Prostate gland (tissue), 2 donors: ENCODE results near the gene SCLY. TPM values are rescaled to one million over a fixed set of nuclear protein-coding genes. Genes with fewer than 3 reads are reported as not detected.

Experiments used
- DNase-seq: peaks from one replicate; pipeline ENCODE4 v3.0.0-alpha.2; 2019; ENCODE audit warnings: low spot score
- H3K27ac ChIP-seq, 2 donors: fragments of 200-600 bp; sonication (generic); 2 replicates each; pipeline ENCODE4 v1.5.1; 2017 to 2019
- H3K27me3 ChIP-seq: fragments of 200-600 bp; sonication (generic); replicated peaks from 2 replicates; pipeline ENCODE4 v1.5.1; 2019; ENCODE audit not compliant: insufficient read depth
- H3K36me3 ChIP-seq, 2 donors: fragments of 200-600 bp; sonication (generic); 1 replicate in 1 of 2; 2 replicates in 1 of 2; pipeline versions ENCODE4 v1.5.1 to v1.8.1; 2017 to 2019
- H3K4me1 ChIP-seq: fragments of 200-600 bp; sonication (generic); replicated peaks from 2 replicates; pipeline ENCODE4 v1.5.1; 2019
- H3K4me3 ChIP-seq, 2 donors: fragments of 200-600 bp; sonication (generic); 2 replicates each; pipeline ENCODE4 v1.5.1; 2017 to 2019
- H3K9me3 ChIP-seq: fragments of 200-600 bp; sonication (generic); 2 replicates; pipeline ENCODE4 v1.5.1; 2017
- CTCF ChIP-seq, 4 experiments: fragments of 200-600 bp in 2 of 4; fragments of 450-650 bp in 2 of 4; sonication (generic) in 2 of 4; IDR thresholded peaks; 1 replicate in 3 of 4; 2 replicates in 1 of 4; pipeline ENCODE4 v1.5.1; 2016 to 2019; ENCODE audit warnings: antibody characterized with exemption in 4 of 4, mild to moderate bottlenecking in 2 of 4, moderate library complexity in 2 of 4
- POLR2A ChIP-seq: fragments of 450-650 bp; IDR thresholded peaks from one replicate; pipeline ENCODE4 v1.6.1; 2016; ENCODE audit warnings: antibody characterized with exemption, mild to moderate bottlenecking
- POLR2AphosphoS5 ChIP-seq: sonication (generic); formaldehyde crosslinking; IDR thresholded peaks from one replicate; pipeline ENCODE4 v1.6.1; 2017; ENCODE audit warnings: antibody characterized with exemption
- WGBS: methylation state at CpG from one replicate; pipeline ENCODE4 v1.1.5; 2018; 5-methylcytosine and 5-hydroxymethylcytosine counted together
- intact Hi-C: fragments of 100-400 bp; cut with DNase I; formaldehyde crosslinking; loops from one replicate; pipeline ENCODE4 v1.14.2; 2022
- total RNA-seq, 2 donors: library from RNA; depleted of rRNA; stranded (reverse); fragments of >200 nt; gene quantifications; one replicate each; pipeline ENCODE4 v1.1.0, GENCODE V29; 2016

Gene SCLY
- total RNA-seq, 2 donors from 2014 or later, result 11.5 to 16.1 TPM

DNA sequence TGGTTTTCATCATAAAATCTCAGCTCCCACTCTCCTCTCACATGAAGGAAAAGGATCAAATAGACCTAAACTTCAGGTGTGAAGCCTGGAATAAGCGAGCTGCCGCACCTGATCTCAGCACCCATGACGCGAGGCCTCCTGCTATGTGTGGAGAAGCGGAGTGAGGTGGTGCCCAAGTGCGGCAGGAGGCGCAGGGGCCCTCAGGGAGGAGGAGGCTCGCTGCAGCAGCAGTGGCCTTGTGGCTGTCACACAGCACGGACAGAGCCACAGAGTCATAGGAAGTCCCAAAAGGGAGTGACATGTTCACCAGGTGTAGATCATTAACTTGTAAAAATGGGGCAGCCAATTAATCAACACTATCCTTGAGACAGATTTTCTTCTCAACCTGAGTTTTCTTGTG lies 9.1 kb downstream of the SCLY start:
- Histone ChIP-seq H3K36me3 (peaks cover 4 to 5% of the 10 kb centered on the region in 2 donors), H3K27ac (no peak overlapping the region), H3K9me3 (no peaks in the 10 kb centered on the region), H3K4me3 (no peak overlapping the region), H3K27me3 (no peaks in the 10 kb centered on the region), H3K4me1 (no peaks in the 10 kb centered on the region)
- TF ChIP-seq CTCF (IDR thresholded peaks at IDR 0.05) (no peak), POLR2AphosphoS5 (no peak), POLR2A (no peak)
- 97% methylated on average over 9 of the region's 9 CpGs for WGBS
- intact Hi-C loops, result no loop called here
- DNase-seq, result no peak

DNA sequence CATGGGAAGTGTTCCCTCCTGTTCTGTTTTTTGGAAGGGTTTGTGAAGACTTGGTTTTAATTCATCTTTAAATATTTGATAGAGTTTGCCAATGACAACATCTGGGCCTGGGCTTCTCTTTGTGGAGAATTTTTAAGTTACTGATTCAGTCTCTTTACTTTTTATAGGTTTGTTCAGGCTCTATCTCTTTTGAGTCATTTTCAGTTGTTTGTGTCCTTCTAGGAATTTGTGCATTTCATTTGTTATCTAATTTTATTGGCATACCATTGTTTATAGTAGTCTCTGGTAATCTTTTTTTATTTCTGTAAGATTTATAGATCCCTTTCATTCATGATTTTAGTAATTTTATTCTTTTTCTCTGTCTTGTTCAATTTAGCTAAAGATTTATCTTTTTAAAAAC lies 14.6 kb downstream of the SCLY start:
- Histone ChIP-seq H3K27ac (no peak overlapping the region), H3K36me3 (no peaks in the 10 kb centered on the region), H3K4me1 (no peaks in the 10 kb centered on the region), H3K4me3 (no peak overlapping the region), H3K27me3 (no peaks in the 10 kb centered on the region), H3K9me3 (no peaks in the 10 kb centered on the region)
- no peak for DNase-seq
- intact Hi-C loops, result no loop called here
- no peak for TF ChIP-seq POLR2AphosphoS5
- TF ChIP-seq CTCF (IDR thresholded peaks at IDR 0.05), result no peak
- TF ChIP-seq POLR2A, result no peak

GRCh38 chr2:238077292-238077691 lies 16.5 kb downstream of the SCLY start:
- no peaks in the 10 kb centered on the region for H3K36me3 ChIP-seq
- H3K9me3 ChIP-seq, result no peaks in the 10 kb centered on the region
- TF ChIP-seq POLR2AphosphoS5 (no peak), CTCF (IDR thresholded peaks at IDR 0.05) (no peak), POLR2A (no peak)
- intact Hi-C loops, result no loop called here
- no peaks in the 10 kb centered on the region for H3K27me3 ChIP-seq
- 97% methylated on average over 1 of the region's 1 CpG for WGBS
- H3K27ac ChIP-seq, result no peak overlapping the region
- no peaks in the 10 kb centered on the region for H3K4me1 ChIP-seq
- no peak overlapping the region for H3K4me3 ChIP-seq
- DNase-seq, result no peak

GRCh38 chr2:238079874-238080327 lies 19.1 kb downstream of the SCLY start:
- no peaks in the 10 kb centered on the region for H3K9me3 ChIP-seq
- intact Hi-C loops, result no loop called here

More at GRCh38 chr2:238079874-238080327, 19.1 kb downstream of the SCLY start:
- TF ChIP-seq POLR2A, result no peak
- TF ChIP-seq CTCF (IDR thresholded peaks at IDR 0.05), result no peak
- TF ChIP-seq POLR2AphosphoS5, result peak; percentile 70
- Histone ChIP-seq H3K27me3 (no peaks in the 10 kb centered on the region), H3K27ac (peak overlapping the region in 1 of 2 donors; percentile 65), H3K4me1 (no peaks in the 10 kb centered on the region), H3K4me3 (no peak overlapping the region), H3K36me3 (no peaks in the 10 kb centered on the region)
- WGBS, result 72% methylated on average over 2 of the region's 2 CpGs
- DNase-seq, result no peak
